ENCODE data around the gene E2F2. TPM values are rescaled to one million over a fixed set of nuclear protein-coding genes. Genes with fewer than 3 reads are reported as not detected.

The E2F2 gene
- total and polyA plus RNA-seq, 11 donors, result 0.04 to 2.7 (median 0.15) TPM; not detected in 1

DNA sequence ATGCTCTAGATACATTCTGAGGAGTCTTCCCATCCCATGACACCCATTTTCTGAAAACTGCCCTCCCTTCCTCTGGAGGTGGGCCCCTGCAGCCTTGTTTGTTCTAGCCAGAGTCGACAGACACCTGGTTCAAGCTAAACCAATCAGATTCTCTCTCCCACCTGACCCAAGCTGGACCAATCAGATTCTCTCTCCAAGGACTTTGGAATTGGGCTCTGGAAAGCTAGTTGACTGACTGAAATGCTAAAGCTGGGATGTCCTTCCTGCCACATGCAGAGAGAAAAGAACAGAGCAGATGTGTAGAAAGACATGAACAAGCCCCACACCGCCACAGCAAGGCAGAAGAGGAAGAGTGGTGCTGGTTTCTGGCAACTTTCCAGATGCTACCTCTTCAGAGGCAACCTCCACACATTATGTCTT is 71.7 kb downstream of the E2F2 start:
- intact Hi-C loops (cut with DNase I), result no loop called here
- Histone ChIP-seq H3K27ac (no peak overlapping the region), H3K36me3 (peaks cover 0 to 23% (median 15%) of the 10 kb centered on the region in 9 donors), H3K4me3 (no peak overlapping the region), H3K27me3 (no peaks in the 10 kb centered on the region), H3K9me3 (no peaks in the 10 kb centered on the region), H3K4me1 (peaks cover 0 to 15% (median 0%) of the 10 kb centered on the region in 12 donors)
- DNase-seq (no peak), ATAC-seq (no peak)
- WGBS, 4 donors, result 72 to 87% (median 78%) methylated on average over 2 of the region's 2 CpGs
- TF ChIP-seq POLR2A (IDR thresholded peaks at IDR 0.05), result no peak
- TF ChIP-seq, protein P1, sequence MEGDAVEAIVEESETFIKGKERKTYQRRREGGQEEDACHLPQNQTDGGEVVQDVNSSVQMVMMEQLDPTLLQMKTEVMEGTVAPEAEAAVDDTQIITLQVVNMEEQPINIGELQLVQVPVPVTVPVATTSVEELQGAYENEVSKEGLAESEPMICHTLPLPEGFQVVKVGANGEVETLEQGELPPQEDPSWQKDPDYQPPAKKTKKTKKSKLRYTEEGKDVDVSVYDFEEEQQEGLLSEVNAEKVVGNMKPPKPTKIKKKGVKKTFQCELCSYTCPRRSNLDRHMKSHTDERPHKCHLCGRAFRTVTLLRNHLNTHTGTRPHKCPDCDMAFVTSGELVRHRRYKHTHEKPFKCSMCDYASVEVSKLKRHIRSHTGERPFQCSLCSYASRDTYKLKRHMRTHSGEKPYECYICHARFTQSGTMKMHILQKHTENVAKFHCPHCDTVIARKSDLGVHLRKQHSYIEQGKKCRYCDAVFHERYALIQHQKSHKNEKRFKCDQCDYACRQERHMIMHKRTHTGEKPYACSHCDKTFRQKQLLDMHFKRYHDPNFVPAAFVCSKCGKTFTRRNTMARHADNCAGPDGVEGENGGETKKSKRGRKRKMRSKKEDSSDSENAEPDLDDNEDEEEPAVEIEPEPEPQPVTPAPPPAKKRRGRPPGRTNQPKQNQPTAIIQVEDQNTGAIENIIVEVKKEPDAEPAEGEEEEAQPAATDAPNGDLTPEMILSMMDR (IDR thresholded peaks at IDR 0.05), result no peak

Other genes starting within 250 kb of the E2F2 start
- gene HNRNPR, start 186.9 kb downstream of the E2F2 start, total RNA-seq, result 10 to 100 TPM; 38.0 to 83.5 (median 69.2) TPM
- gene HNRNPR, start 186.9 kb downstream of the E2F2 start, polyA plus RNA-seq, result 10 to 100 TPM; 39.8 to 96.1 TPM
- gene ZNF436, start 161.4 kb downstream of the E2F2 start, total RNA-seq, result 10 to 100 TPM in 6 of 9 donors, 1 to 10 TPM in 3; 8.1 to 29.8 (median 14.2) TPM
- gene ZNF436, start 161.4 kb downstream of the E2F2 start, polyA plus RNA-seq, result 1 to 10 TPM; 3.1 to 4.9 TPM
- 10 to 100 TPM; 40.1 to 87.3 (median 59.1) TPM for gene TCEA3, start 106.5 kb downstream of the E2F2 start, total RNA-seq
- 10 to 100 TPM; 21.5 to 55.5 TPM for gene TCEA3, start 106.5 kb downstream of the E2F2 start, polyA plus RNA-seq
- 10 to 100 TPM; 22.4 to 86.1 (median 35.8) TPM for gene ASAP3, start 47.1 kb downstream of the E2F2 start, total RNA-seq
- gene ASAP3, start 47.1 kb downstream of the E2F2 start, polyA plus RNA-seq, result 10 to 100 TPM; 30.0 to 40.0 TPM
- 100 to 1,000 TPM in 3 of 9 donors, 10 to 100 TPM in 6; 57.5 to 185 (median 91.0) TPM for gene ID3, start 28.3 kb upstream of the E2F2 start, total RNA-seq
- gene ID3, start 28.3 kb upstream of the E2F2 start, polyA plus RNA-seq, result 100 to 1,000 TPM in 1 of 2 donors, 10 to 100 TPM in 1; 55.3 to 153 TPM
- 100 to 1,000 TPM; 341 to 789 (median 680) TPM for gene RPL11, start 160.6 kb upstream of the E2F2 start, total RNA-seq
- 1,000 to 10,000 TPM; 1,580 to 2,009 TPM for gene RPL11, start 160.6 kb upstream of the E2F2 start, polyA plus RNA-seq
- 10 to 100 TPM; 28.9 to 45.8 (median 34.3) TPM for gene ELOA, start 212.2 kb upstream of the E2F2 start, total RNA-seq
- 10 to 100 TPM; 11.3 to 30.0 TPM for gene ELOA, start 212.2 kb upstream of the E2F2 start, polyA plus RNA-seq
- gene PITHD1, start 247.2 kb upstream of the E2F2 start, total RNA-seq, result 10 to 100 TPM; 34.8 to 59.2 (median 46.2) TPM
- 10 to 100 TPM; 31.8 to 86.4 TPM for gene PITHD1, start 247.2 kb upstream of the E2F2 start, polyA plus RNA-seq

All from heart left ventricle (tissue), 16 donors.